DMS79 treated with DMSO at 0.1 percent for 48 hours (cell line): ENCODE results near the gene C1QB.

Source experiments
- DNase-seq: peaks from one replicate; lab custom pipeline; 2025; lab: John Stamatoyannopoulos, UW

The C1QB gene

GRCh38 chr1:22633697-22634463 lies 19.2 kb upstream of the C1QB start:
- no peak for DNase-seq

DNA sequence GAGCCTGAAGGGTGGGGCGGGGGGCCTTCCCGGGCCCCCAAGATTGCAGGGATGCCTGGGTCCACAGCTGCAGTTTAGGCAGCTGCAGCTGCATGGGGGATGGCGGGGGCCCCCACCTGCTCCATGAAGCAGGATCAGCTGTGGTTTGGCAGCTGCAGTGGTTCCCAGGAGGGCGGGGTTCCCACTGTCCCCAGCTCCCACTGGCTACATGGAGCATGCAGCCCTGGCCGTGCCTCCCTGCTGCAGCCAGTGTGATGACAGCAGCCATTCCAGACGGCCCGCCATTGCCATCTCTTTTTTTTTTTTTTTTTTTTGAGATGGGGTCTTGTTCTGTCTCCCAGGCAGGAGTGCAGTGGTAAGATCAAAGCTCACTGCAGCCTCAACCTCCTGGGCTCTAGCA lies 17.6 kb upstream of the C1QB start:
- no peak for DNase-seq

- DNase-seq: no peak
Measured at GRCh38 chr1:22636353-22636752, 16.7 kb upstream of the C1QB start, which contains the start of gene C1QA. TSS of gene C1QA (plus strand) at chr1:22636628. CDS start at chr1:22637617, 989 bp downstream.

DNA sequence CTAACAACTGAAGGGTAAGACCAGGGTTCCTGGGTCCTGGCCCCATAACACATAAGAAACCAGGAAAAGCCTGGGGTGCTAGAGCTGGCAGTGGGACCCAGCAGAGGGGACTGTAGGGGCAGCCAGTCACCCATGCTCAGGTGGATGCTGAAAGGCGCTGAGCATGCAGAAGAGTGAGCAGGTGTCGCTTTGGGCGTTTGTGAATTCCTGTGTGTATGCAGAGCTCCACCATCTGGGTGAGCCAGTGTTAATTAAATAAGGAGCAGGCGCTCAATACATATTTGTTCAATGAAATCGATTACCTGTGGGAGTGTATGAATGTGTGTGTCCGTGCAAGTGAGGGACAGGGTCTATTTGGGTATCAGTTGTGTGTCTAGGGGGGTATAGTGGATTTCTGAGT lies 16.1 kb upstream of the C1QB start:
- DNase-seq: peak; percentile 33

DNA sequence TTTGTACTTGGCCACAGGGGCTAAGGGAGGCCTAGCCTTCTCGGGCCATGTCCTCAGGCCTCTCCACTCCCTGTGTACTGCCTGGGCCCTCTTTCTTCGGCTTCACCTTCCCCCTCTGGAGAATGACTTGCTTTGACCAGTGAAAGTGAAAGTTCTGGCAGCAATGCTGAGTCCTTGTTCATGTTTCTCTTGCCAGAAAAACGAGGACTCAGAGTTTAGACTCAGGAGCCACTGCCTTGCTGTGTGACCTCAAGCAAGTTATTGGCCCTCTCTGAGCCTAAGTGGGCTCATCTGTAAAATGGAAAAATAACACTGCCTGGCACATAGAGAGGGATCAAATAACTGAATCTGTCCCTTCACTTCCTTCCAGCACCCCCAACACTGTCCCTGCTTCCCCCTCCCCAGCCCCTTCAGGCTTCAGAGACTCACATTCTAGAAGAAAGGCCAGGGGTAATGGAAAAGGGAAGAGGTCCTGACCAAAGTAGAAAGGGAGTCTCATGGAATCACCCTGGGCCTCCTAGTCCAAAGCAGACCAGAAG lies 15.1 kb upstream of the C1QB start:
- no peak for DNase-seq

DNA sequence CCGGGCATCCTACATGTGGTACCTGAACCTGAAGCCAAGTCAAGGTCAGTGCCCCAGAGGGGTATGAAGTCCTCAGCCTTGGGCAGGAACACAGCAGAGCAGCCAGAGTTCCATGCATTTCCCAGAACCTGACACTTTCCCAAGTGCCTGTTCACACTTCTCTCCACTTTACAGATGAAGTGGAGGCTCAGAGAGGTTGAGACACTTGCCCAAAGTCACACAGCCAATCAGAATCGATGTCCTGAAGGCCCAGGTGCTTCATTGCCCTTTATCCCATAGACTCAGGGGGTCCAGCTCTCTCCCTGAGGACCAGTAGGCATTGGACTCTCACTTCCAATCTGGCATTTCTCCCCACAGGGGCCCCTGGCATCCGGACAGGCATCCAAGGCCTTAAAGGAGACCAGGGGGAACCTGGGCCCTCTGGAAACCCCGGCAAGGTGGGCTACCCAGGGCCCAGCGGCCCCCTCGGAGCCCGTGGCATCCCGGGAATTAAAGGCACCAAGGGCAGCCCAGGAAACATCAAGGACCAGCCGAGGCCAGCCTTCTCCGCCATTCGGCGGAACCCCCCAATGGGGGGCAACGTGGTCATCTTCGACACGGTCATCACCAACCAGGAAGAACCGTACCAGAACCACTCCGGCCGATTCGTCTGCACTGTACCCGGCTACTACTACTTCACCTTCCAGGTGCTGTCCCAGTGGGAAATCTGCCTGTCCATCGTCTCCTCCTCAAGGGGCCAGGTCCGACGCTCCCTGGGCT lies 14.4 kb upstream of the C1QB start:
- no peak for DNase-seq

DNA sequence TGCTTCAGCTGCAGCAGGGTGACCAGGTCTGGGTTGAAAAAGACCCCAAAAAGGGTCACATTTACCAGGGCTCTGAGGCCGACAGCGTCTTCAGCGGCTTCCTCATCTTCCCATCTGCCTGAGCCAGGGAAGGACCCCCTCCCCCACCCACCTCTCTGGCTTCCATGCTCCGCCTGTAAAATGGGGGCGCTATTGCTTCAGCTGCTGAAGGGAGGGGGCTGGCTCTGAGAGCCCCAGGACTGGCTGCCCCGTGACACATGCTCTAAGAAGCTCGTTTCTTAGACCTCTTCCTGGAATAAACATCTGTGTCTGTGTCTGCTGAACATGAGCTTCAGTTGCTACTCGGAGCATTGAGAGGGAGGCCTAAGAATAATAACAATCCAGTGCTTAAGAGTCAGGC lies 13.8 kb upstream of the C1QB start:
- no peak for DNase-seq

DNA sequence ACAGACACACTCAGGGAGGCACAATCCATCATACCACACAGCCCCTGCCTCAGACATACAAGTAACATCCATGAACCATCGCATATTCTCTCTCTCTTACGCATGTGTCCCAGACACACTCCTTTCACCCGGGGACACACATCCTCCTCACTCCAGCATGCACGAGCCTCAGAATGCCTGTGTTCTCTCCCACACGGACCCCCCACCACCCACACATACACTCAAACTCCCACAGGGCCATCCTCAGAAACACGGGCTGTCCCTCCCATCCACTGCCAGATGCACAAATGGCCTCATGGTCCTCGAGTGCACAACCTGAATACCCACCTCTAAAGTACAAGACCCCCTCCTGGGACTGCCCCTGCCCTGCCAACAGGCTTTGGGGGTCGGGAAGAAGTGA lies 11.8 kb upstream of the C1QB start:
- DNase-seq: no peak

DNA sequence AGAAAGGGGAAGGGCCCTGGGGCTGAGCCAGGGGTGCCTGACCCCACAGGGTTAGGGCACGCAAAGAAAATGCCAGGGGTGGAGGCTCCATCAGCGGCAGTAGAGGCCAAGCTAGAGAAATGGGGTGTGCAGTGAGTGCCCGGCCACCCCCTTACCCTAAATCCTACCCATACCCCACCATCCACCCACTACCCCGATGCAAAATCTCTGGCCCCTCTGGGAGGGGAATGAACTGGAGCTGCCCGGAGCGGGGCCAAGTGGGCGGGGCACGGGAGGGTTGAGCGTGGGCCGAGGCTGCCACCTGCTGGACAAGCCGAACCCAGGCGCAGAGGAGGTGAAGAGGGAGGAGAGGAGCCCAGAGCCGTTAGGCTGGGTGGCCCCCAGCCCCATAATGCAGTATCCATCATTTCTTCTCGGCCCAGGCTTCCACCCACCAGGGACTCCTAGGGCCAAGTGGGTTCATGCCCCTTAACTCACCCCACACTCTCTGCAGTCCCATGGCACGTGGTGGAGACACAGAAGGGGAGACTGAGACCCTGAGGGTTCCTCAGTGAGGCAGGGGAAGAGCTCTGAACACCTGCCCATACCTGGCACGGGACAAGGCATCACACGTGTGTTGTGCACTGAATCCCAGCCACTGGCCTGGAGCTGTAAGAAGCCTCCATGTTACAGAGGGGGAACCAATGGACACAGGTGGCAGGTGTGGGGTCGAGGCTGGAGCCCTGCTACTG lies 11.0 kb upstream of the C1QB start:
- DNase-seq: peak; percentile 56

GRCh38 chr1:22643381-22643780 lies 9.7 kb upstream of the C1QB start, which contains the start of gene C1QC:
TSS of gene C1QC (plus strand) at chr1:22643633. CDS start at chr1:22644024, 391 bp downstream.
- no peak for DNase-seq

GRCh38 chr1:22643928-22644327 lies 9.1 kb upstream of the C1QB start:
- DNase-seq: no peak

DNA sequence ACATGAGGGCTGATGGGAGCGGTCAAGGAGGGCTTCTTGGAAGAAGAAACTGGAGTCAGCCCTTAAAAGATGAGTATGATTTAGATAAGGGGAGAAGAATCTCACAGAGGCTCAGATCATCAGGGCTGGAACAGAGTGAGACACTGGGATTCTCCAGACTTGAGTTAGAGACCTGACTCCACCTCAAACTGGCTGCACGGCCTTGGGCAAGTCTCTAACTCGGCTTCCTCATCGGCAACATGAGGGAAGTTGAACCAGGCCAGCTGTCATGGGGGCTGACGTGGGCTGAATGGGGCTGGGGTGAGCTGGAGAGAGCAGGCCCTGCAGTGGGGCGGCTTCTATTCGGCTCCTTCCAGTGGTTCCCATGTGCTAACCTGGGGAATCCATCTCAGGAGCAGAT lies 7.1 kb upstream of the C1QB start:
- DNase-seq: no peak

GRCh38 chr1:22646384-22646783 lies 6.7 kb upstream of the C1QB start:
- DNase-seq: no peak

DNA sequence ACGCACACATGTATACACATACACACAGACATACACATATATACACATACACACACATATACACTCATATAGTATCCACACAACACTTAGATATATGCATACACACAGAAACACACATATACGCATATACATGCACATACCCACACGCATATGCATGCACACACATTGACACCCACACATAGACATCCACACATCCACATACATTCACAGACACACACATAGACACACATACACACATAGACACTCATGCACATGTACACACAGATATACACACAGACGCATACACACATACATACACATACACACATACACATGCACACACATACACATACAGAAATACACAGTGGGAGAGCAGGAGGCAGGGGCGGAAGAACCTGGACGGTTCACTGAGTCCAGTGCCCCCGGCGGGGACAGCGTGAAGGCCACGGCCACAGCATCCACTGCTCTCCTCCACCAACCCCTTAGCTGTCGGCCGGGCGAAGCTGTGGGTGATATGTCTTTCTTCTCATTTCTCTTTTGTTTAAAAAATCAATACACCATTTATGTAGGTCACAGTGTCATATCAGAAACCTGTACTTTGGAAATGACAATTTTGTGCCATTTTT lies 2.8 kb upstream of the C1QB start:
- DNase-seq: no peak

DNA sequence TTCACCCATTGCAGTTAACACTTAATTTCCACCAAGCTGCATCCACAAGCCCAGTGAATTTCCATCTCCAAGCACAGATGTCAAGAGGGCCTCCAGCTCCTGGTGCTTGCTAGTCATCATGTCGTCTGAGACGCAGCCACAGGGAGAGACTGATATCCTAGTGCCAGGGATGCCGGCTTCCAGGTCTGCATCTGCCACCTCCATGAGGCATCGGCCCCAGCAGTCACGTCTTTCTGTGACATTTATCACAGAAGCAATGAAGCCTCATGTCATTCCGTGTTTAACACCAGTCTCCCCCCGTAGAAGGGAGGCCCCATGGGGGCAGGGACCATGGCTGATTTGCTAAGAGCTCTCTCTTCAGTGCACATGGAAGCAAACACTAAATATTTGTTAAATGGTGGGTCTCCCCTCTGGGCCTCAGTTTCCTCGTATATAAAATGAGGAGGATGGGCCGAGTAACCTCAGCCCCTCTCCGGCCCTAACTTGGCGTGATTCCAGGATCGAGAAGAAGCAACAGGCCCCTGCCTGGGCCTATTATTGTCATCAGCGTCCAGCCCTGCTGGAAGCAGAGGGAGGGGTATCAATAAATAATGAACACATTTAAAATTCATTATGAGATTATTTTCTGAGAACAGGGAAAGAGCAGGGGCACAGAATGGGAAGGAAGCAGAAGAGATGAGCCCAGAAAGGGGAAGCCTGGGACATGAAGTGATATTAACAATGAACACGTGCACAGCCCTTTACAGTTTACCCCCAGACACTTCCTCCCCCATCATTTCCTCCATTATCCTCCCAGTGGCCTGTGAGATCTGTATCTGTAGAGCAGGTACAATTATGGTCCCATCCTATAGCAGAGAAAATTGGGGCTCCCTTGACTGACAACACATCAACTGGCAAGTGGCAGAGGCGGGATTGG lies 837 bp upstream of the C1QB start:
- no peak for DNase-seq

DNA sequence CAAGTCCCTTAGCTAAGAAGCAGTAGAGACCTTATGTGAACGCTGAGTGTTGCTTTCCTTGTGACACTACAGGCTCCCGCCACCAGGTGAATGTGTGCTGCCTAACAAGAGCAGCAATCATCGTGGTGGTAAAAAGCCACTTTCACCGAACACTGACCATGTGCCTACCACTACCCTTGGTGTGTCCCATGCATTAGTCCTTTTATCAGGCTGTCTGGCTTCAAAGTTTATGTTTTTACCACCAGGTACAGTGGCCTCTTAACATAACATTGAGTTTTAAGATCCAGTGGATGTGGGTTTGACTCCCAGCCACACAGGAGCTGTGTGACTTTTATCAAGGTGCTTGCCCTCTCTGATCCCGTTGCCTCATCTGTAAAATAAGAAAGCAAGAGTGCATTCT lies 1.7 kb downstream of the C1QB start:
- no peak for DNase-seq

- DNase-seq: no peak
Measured at GRCh38 chr1:22658385-22659163, 5.5 kb downstream of the C1QB start.

- no peak for DNase-seq
Measured at GRCh38 chr1:22660716-22661241, 7.7 kb downstream of the C1QB start.

DNA sequence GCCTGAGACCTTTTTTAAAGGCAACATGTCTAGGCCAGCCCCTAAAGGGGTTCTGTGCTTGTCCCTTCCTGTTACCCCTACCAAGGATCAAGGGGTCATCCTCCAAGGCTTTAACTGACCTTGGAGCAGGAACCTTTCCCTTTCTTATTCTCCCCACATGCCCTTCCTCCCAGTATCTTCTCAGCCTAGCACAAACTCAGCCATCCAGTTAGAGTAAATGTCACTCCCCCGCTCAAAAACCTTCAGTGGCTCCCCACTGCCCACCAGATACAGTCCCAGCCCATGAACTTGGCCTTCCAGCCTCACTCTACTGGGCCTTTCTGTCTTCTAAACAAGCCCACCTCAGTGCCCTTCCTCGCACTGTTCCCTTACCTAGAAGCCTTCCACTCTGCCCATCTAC lies 8.8 kb downstream of the C1QB start:
- DNase-seq: no peak

DNA sequence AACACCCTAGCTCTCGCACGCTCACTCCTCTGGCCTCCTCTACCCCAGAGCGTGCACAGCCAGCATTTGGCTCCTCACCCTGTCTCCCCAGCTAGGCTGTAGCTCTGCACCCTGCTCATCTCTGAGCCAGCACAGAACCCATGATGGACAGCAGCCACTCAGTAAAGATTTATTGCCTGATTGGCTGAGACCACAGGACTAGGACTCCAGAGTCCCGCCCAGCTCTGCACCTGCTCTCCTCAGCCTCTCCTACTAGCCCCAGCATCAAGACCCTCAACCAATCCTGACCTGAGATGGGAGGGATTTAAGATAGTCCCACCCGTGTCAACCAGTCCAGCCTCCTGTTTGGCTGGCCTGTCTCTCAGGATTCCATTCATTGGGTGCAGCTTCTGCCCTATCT lies 9.3 kb downstream of the C1QB start:
- no peak for DNase-seq
